Measurements from ENCODE around the gene SPECC1. TPM values are rescaled to one million over a fixed set of nuclear protein-coding genes. Genes with fewer than 3 reads are reported as not detected.

Gene SPECC1
- total RNA-seq, 1 donor from 2014 or later = 93.1 TPM

- Histone ChIP-seq H2AFZ (replicated peaks) (no peak overlapping the region), H3K4me1 (no peaks in the 10 kb centered on the region), H3F3A (ENCODE audit: low read depth) (no peaks in the 10 kb centered on the region), H3K36me3 (no peaks in the 10 kb centered on the region), H3K27ac (no peak overlapping the region), H3K9ac (no peak overlapping the region), H3K79me2 (ENCODE audit: low read depth) (no peaks in the 10 kb centered on the region), H3K4me2 (no peak overlapping the region), H3K27me3 (no peaks in the 10 kb centered on the region), H3K4me3 (no peak overlapping the region), H3K9me3 (ENCODE audit: low read depth) (no peaks in the 10 kb centered on the region), H4K20me1 (ENCODE audit: low read depth) (no peaks in the 10 kb centered on the region)
- no peaks in the 10 kb centered on the region for H3K36me3 Mint-ChIP-seq
- TF ChIP-seq CTCF (IDR thresholded peaks at IDR 0.05) (peak; percentile 98), EZH2 (IDR thresholded peaks at IDR 0.05) (no peak), EZH2phosphoT487 (IDR thresholded peaks at IDR 0.05) (no peak)
- H3K4me1 Mint-ChIP-seq = peaks cover 7% of the 10 kb centered on the region
- DNase-seq (ENCODE audit: low spot score) = peak; percentile 77
- peaks cover 7% of the 10 kb centered on the region for H3K27me3 Mint-ChIP-seq (ENCODE audit: insufficient read depth, low read depth)
- no peaks in the 10 kb centered on the region for H3K9me3 Mint-ChIP-seq
- H3K27ac Mint-ChIP-seq = peak overlapping the region; percentile 67
- H3K4me3 Mint-ChIP-seq = no peak overlapping the region
Observed at GRCh38 chr17:20121359-20122253, 112.4 kb downstream of the SPECC1 start.

- no peak overlapping the region for H3K4me3 Mint-ChIP-seq
- H3K9ac ChIP-seq = no peak overlapping the region
- H3K4me2 ChIP-seq = no peak overlapping the region
- DNase-seq (ENCODE audit: low spot score) = no peak
- no peaks in the 10 kb centered on the region for H3K36me3 ChIP-seq
- H3K36me3 Mint-ChIP-seq = no peaks in the 10 kb centered on the region
- no peaks in the 10 kb centered on the region for H3K4me1 ChIP-seq
- peak overlapping the region; percentile 67 for H3K27ac Mint-ChIP-seq
- H3K79me2 ChIP-seq (ENCODE audit: low read depth) = no peaks in the 10 kb centered on the region
- no peaks in the 10 kb centered on the region for H3K9me3 Mint-ChIP-seq
- no peak overlapping the region for H3K27ac ChIP-seq
- no peaks in the 10 kb centered on the region for H3F3A ChIP-seq (ENCODE audit: low read depth)
- no peak overlapping the region for H2AFZ ChIP-seq (replicated peaks)
- no peak overlapping the region for H3K4me3 ChIP-seq
- H3K4me1 Mint-ChIP-seq = peaks cover 13% of the 10 kb centered on the region
- no peaks in the 10 kb centered on the region for H3K9me3 ChIP-seq (ENCODE audit: low read depth)
- H3K27me3 Mint-ChIP-seq (ENCODE audit: insufficient read depth, low read depth) = peaks cover 7% of the 10 kb centered on the region
- TF ChIP-seq EZH2phosphoT487 (IDR thresholded peaks at IDR 0.05) = no peak
- TF ChIP-seq CTCF (IDR thresholded peaks at IDR 0.05) = no peak
- TF ChIP-seq EZH2 (IDR thresholded peaks at IDR 0.05) = no peak
- H4K20me1 ChIP-seq (ENCODE audit: low read depth) = no peaks in the 10 kb centered on the region
- no peaks in the 10 kb centered on the region for H3K27me3 ChIP-seq
Observed at GRCh38 chr17:20122254-20122879, 113.2 kb downstream of the SPECC1 start.

- Histone ChIP-seq H2AFZ (replicated peaks) (no peak overlapping the region), H3K36me3 (no peaks in the 10 kb centered on the region), H3K9ac (no peak overlapping the region), H3K4me1 (no peaks in the 10 kb centered on the region), H3K4me2 (no peak overlapping the region), H3K27ac (no peak overlapping the region), H3K27me3 (no peaks in the 10 kb centered on the region), H3K79me2 (ENCODE audit: low read depth) (no peaks in the 10 kb centered on the region), H4K20me1 (ENCODE audit: low read depth) (no peaks in the 10 kb centered on the region), H3K9me3 (ENCODE audit: low read depth) (no peaks in the 10 kb centered on the region), H3K4me3 (no peak overlapping the region), H3F3A (ENCODE audit: low read depth) (no peaks in the 10 kb centered on the region)
- Mint-ChIP-seq H3K9me3 (no peaks in the 10 kb centered on the region), H3K27me3 (ENCODE audit: insufficient read depth, low read depth) (peaks cover 7% of the 10 kb centered on the region), H3K36me3 (no peaks in the 10 kb centered on the region), H3K4me1 (peaks cover 18% of the 10 kb centered on the region), H3K27ac (no peak overlapping the region), H3K4me3 (no peak overlapping the region)
- no peak for DNase-seq (ENCODE audit: low spot score)
- TF ChIP-seq EZH2phosphoT487 (IDR thresholded peaks at IDR 0.05) = no peak
- TF ChIP-seq EZH2 (IDR thresholded peaks at IDR 0.05) = no peak
- TF ChIP-seq CTCF (IDR thresholded peaks at IDR 0.05) = no peak
Observed at GRCh38 chr17:20123209-20123608, 114.0 kb downstream of the SPECC1 start.
